B cell (primary cell): Measurements from ENCODE around the gene BTNL8. TPM values are rescaled to one million over a fixed set of nuclear protein-coding genes. Genes with fewer than 3 reads are reported as not detected.

Experiments used
- ATAC-seq: fragments of 200-7000 bp; cut with Tn5 transposase; one replicate; pipeline ENCODE4 v1.10.0; 2021; ENCODE audit warnings: low read depth, mild to moderate bottlenecking, moderate number of reproducible peaks, moderate library complexity
- CTCF ChIA-PET: fragments of 350-600 bp; sonication (Branson Sonifier 250); formaldehyde crosslinking; loops from one replicate; lab custom pipeline; 2021; ENCODE audit warnings: antibody characterized with exemption, inconsistent platforms; lab: Charles Lee
- POLR2A ChIA-PET: fragments of 350-600 bp; sonication (Branson Sonifier 250); formaldehyde crosslinking; loops from one replicate; lab custom pipeline; 2021; ENCODE audit warnings: antibody characterized with exemption; lab: Charles Lee
- DNase-seq: peaks from one replicate; pipeline ENCODE4 v3.0.0; 2013
- H2AFZ ChIP-seq: 2 replicates; pipeline ENCODE4 v1.6.1; 2012; ENCODE audit warnings: mild to moderate bottlenecking, low read depth, low read length; ENCODE audit not compliant: insufficient read depth, poor library complexity, severe bottlenecking
- H3K27ac ChIP-seq, 2 donors: 1 replicate in 1 of 2; 2 replicates in 1 of 2; pipeline ENCODE4 v1.5.1; 2012 to 2013; ENCODE audit warnings: low read length in 2 of 2, mild to moderate bottlenecking in 2 of 2, moderate library complexity in 1 of 2
- H3K27me3 ChIP-seq, 4 experiments: fragments of 200-600 bp in 1 of 4; sonication (generic) in 1 of 4; replicated peaks in 1 of 4; 1 replicate in 2 of 4; 2 replicates in 2 of 4; pipeline versions ENCODE4 v1.6.1 to v1.7.0; 2013 to 2016; ENCODE audit warnings: low read length in 3 of 4, mild to moderate bottlenecking in 2 of 4, mixed read lengths in 1 of 4, moderate library complexity in 1 of 4; ENCODE audit not compliant: insufficient read depth in 4 of 4, control insufficient read depth in 3 of 4; ENCODE audit errors: control extremely low read depth in 1 of 4
- H3K36me3 ChIP-seq, 2 experiments: replicated peaks in 1 of 2; 1 replicate in 1 of 2; 2 replicates in 1 of 2; pipeline versions ENCODE4 v1.6.1 to v1.7.1; 2013; ENCODE audit warnings: low read length in 1 of 2; ENCODE audit not compliant: insufficient read depth in 2 of 2, control insufficient read depth in 1 of 2; ENCODE audit errors: control extremely low read depth in 1 of 2, extremely low read depth in 1 of 2
- H3K4me1 ChIP-seq, 2 donors: fragments of 200-600 bp in 1 of 2; sonication (generic) in 1 of 2; 1 replicate in 1 of 2; 2 replicates in 1 of 2; pipeline versions ENCODE4 v1.5.1 to v1.6.1; 2013 to 2017; ENCODE audit warnings: low read length in 2 of 2; ENCODE audit not compliant: control insufficient read depth in 2 of 2, insufficient read depth in 2 of 2
- H3K4me2 ChIP-seq: replicated peaks from 2 replicates; pipeline ENCODE3; 2012; ENCODE audit warnings: mild to moderate bottlenecking, low read depth, low read length; ENCODE audit not compliant: poor library complexity, severe bottlenecking
- H3K4me3 ChIP-seq, 5 experiments: fragments of 200-600 bp in 1 of 5; sonication (generic) in 1 of 5; 1 replicate in 3 of 5; 2 replicates in 2 of 5; pipeline versions ENCODE4 v1.5.1 to v1.7.0; 2011 to 2016; ENCODE audit warnings: low read length in 4 of 5, mild to moderate bottlenecking in 4 of 5, low read depth in 2 of 5, control low read depth in 1 of 5, moderate library complexity in 1 of 5; ENCODE audit not compliant: insufficient read depth in 1 of 5; ENCODE audit errors: control extremely low read depth in 1 of 5, extremely low read depth in 1 of 5
- H3K79me2 ChIP-seq: fragments of 200-600 bp; sonication (generic); one replicate; pipeline ENCODE4 v1.6.0; 2016; ENCODE audit warnings: low read length; ENCODE audit not compliant: control insufficient read depth, insufficient read depth
- H3K9ac ChIP-seq: fragments of 200-600 bp; sonication (generic); 2 replicates; pipeline ENCODE4 v1.6.1; 2017; ENCODE audit warnings: mild to moderate bottlenecking, low read length, moderate library complexity
- H3K9me3 ChIP-seq, 3 donors: one replicate each; pipeline versions ENCODE4 v1.6.1 to v1.7.1; 2013; ENCODE audit warnings: low read length in 2 of 3; ENCODE audit not compliant: control insufficient read depth in 2 of 3, insufficient read depth in 1 of 3; ENCODE audit errors: control extremely low read depth in 1 of 3
- H4K20me1 ChIP-seq: 2 replicates; pipeline ENCODE4 v1.6.0; 2012; ENCODE audit warnings: mild to moderate bottlenecking, low read length; ENCODE audit not compliant: insufficient read depth, control insufficient read depth, poor library complexity, severe bottlenecking
- H3K27ac Mint-ChIP-seq: one replicate; pipeline ENCODE4 v1.8.0; 2021; ENCODE audit warnings: mixed read lengths
- H3K27me3 Mint-ChIP-seq: one replicate; pipeline ENCODE4 v1.8.0; 2021; ENCODE audit warnings: mixed read lengths
- H3K4me1 Mint-ChIP-seq: one replicate; pipeline ENCODE4 v1.8.0; 2021; ENCODE audit warnings: mixed read lengths
- H3K4me3 Mint-ChIP-seq: one replicate; pipeline ENCODE4 v1.8.0; 2021; ENCODE audit warnings: mixed read lengths
- H3K9me3 Mint-ChIP-seq: one replicate; pipeline ENCODE4 v1.8.0; 2022; ENCODE audit warnings: mixed read lengths; ENCODE audit not compliant: insufficient read depth
- CTCF ChIP-seq: fragments of 200-600 bp; IDR thresholded peaks from one replicate; pipeline ENCODE4 v1.8.0; 2022; ENCODE audit warnings: antibody characterized with exemption, mild to moderate bottlenecking
- EZH2 ChIP-seq: IDR thresholded peaks from 2 replicates; pipeline ENCODE4 v1.6.1; 2012; ENCODE audit warnings: borderline replicate concordance, low read depth, mild to moderate bottlenecking, moderate library complexity, low read length; ENCODE audit not compliant: insufficient read depth, poor library complexity, severe bottlenecking
- WGBS: methylation state at CpG from one replicate; pipeline ENCODE4 v1.1.5; 2013; ENCODE audit warnings: missing lambda C conversion rate; ENCODE audit not compliant: insufficient coverage; 5-methylcytosine and 5-hydroxymethylcytosine counted together
- intact Hi-C: fragments of 100-400 bp; cut with micrococcal nuclease; formaldehyde crosslinking; loops from one replicate; pipeline ENCODE4 v1.10.0; 2022
- polyA plus RNA-seq: library from polyadenylated mRNA; depleted of rRNA; stranded (reverse); fragments of >200 nt; gene quantifications from 2 replicates; pipeline ENCODE4 v1.2.3, GENCODE V29; 2012
- total RNA-seq, 2 donors: library from RNA; stranded (reverse); fragments of 120-200 nt in 1 of 2; gene quantifications; 1 replicate in 1 of 2; 2 replicates in 1 of 2; pipeline versions ENCODE4 v1.2.3 to v1.2.4, GENCODE V29; 2013 to 2022

Gene BTNL8
- total and polyA plus RNA-seq, 2 donors (not counting 1 experiment from before 2014, with no cell fraction given): not detected

GRCh38 chr5:180915924-180916323 is 17.0 kb downstream of the BTNL8 start:
- Histone ChIP-seq H3K4me1 (no peaks in the 10 kb centered on the region), H3K4me3 (no peak overlapping the region), H3K27ac (no peak overlapping the region), H3K36me3 (no peaks in the 10 kb centered on the region), H4K20me1 (no peaks in the 10 kb centered on the region), H3K9ac (no peak overlapping the region), H3K9me3 (no peaks in the 10 kb centered on the region), H2AFZ (no peak overlapping the region), H3K4me2 (no peak overlapping the region), H3K79me2 (no peaks in the 10 kb centered on the region), H3K27me3 (peaks cover 0 to 5% (median 2%) of the 10 kb centered on the region in 4 experiments)
- TF ChIP-seq EZH2: no peak
- no peak for TF ChIP-seq CTCF
- Mint-ChIP-seq H3K27me3 (peaks cover 24% of the 10 kb centered on the region), H3K4me1 (no peaks in the 10 kb centered on the region), H3K27ac (no peak overlapping the region), H3K9me3 (no peaks in the 10 kb centered on the region), H3K4me3 (no peak overlapping the region)
- DNase-seq (no peak), ATAC-seq (no peak)
- intact Hi-C loops: no loop called here
- POLR2A ChIA-PET: no interaction called here
- WGBS: 17% methylated on average over 2 of the region's 3 CpGs
- CTCF ChIA-PET: interaction anchor here (0.7 kb wide), 1 partner anchor 197 kb away, joined by 4 read pairs; no protein-coding TSS in a partner anchor

- ATAC-seq: no peak
- Histone ChIP-seq H3K4me1 (no peaks in the 10 kb centered on the region), H3K27ac (no peak overlapping the region), H3K27me3 (no peaks in the 10 kb centered on the region), H3K4me2 (no peak overlapping the region), H4K20me1 (no peaks in the 10 kb centered on the region), H3K36me3 (no peaks in the 10 kb centered on the region), H2AFZ (no peak overlapping the region), H3K79me2 (no peaks in the 10 kb centered on the region), H3K9ac (no peak overlapping the region), H3K4me3 (no peak overlapping the region), H3K9me3 (peaks cover 0 to under 1% (median 0%) of the 10 kb centered on the region in 3 donors)
- Mint-ChIP-seq H3K27ac (no peak overlapping the region), H3K27me3 (peaks cover 19% of the 10 kb centered on the region), H3K4me3 (no peak overlapping the region), H3K9me3 (peaks cover 8% of the 10 kb centered on the region), H3K4me1 (no peaks in the 10 kb centered on the region)
- no peak for TF ChIP-seq CTCF
- no peak for TF ChIP-seq EZH2
- ChIA-PET POLR2A (no interaction called here), CTCF (no interaction called here)
- DNase-seq: no peak
- intact Hi-C loops: no loop called here
- WGBS: no CpG with 5 or more reads among the region's 1 CpG
Measured at GRCh38 chr5:180918380-180918779, 19.4 kb downstream of the BTNL8 start.
